K562 (cell line): ENCODE results near the gene GALNS. TPM values are rescaled to one million over a fixed set of nuclear protein-coding genes. Genes with fewer than 3 reads are reported as not detected.

ENCODE experiments used
- CSDE1 ChIP-seq, 2 experiments: fragments of 450-650 bp; IDR thresholded peaks; 2 replicates each; pipeline ENCODE4 v1.6.1; 2016; ENCODE audit warnings: mild to moderate bottlenecking in 1 of 2
- ELK3 ChIP-seq: fragments of 450-650 bp; formaldehyde crosslinking; IDR thresholded peaks from 2 replicates; pipeline ENCODE4 v1.4.0; 2020; ENCODE audit warnings: mild to moderate bottlenecking
- EP300 ChIP-seq: IDR thresholded peaks from 2 replicates; pipeline ENCODE4 v1.6.1; 2012; ENCODE audit warnings: low read length, improper control_type of control experiment
- HMBOX1 ChIP-seq: sonication (generic); IDR thresholded peaks from 2 replicates; pipeline ENCODE4 v1.6.1; 2016
- KAT8 ChIP-seq: fragments of 450-650 bp; IDR thresholded peaks from 2 replicates; pipeline ENCODE4 v1.6.1; 2016; ENCODE audit warnings: low read depth, mild to moderate bottlenecking
- NFATC3 ChIP-seq: fragments of 450-650 bp; IDR thresholded peaks from 2 replicates; pipeline ENCODE4 v1.6.1; 2017; ENCODE audit warnings: mild to moderate bottlenecking
- NFIC ChIP-seq: fragments of 450-650 bp; IDR thresholded peaks from 2 replicates; pipeline ENCODE4 v1.6.1; 2017; ENCODE audit warnings: mild to moderate bottlenecking, inconsistent platforms
- PHF20 ChIP-seq: fragments of 450-650 bp; IDR thresholded peaks from 2 replicates; pipeline ENCODE4 v1.6.1; 2018; ENCODE audit not compliant: partially characterized antibody
- POLR2AphosphoS5 ChIP-seq: IDR thresholded peaks from 2 replicates; pipeline ENCODE4 v1.6.1; 2011; ENCODE audit warnings: mild to moderate bottlenecking, low read depth, low read length, moderate library complexity; ENCODE audit not compliant: control insufficient read depth, insufficient read depth
- POU5F1 ChIP-seq: fragments of 150-350 bp; IDR thresholded peaks from 2 replicates; pipeline ENCODE4 v1.6.1; 2014; ENCODE audit warnings: borderline replicate concordance, low read length, low read depth, mild to moderate bottlenecking; ENCODE audit not compliant: partially characterized antibody
- SMARCB1 ChIP-seq: IDR thresholded peaks from 2 replicates; pipeline ENCODE4 v1.6.1; 2011; ENCODE audit warnings: improper control_type of control experiment, low read depth; ENCODE audit not compliant: insufficient read length
- SPI1 ChIP-seq: IDR thresholded peaks from 2 replicates; pipeline ENCODE4 v1.6.1; 2011; ENCODE audit warnings: low read depth, low read length, control low read depth, borderline replicate concordance
- SREBF2 ChIP-seq: sonication (generic); formaldehyde crosslinking; IDR thresholded peaks from 2 replicates; pipeline ENCODE4 v1.4.0; 2020; ENCODE audit warnings: mild to moderate bottlenecking, missing genetic modification reagents
- STAT5A ChIP-seq: IDR thresholded peaks from 2 replicates; pipeline ENCODE4 v1.6.1; 2012; ENCODE audit warnings: low read length, inconsistent platforms, borderline replicate concordance
- TCF15 ChIP-seq: fragments of 250-450 bp; sonication (Bioruptor Pico); IDR thresholded peaks from 2 replicates; pipeline ENCODE4 v1.8.0; 2022; ENCODE audit warnings: moderate library complexity, mild to moderate bottlenecking, inconsistent platforms
- TCF3 ChIP-seq: sonication (generic); formaldehyde crosslinking; IDR thresholded peaks from 2 replicates; pipeline ENCODE4 v1.4.0; 2020; ENCODE audit warnings: mild to moderate bottlenecking, missing genetic modification reagents
- THAP12 ChIP-seq: fragments of 250-450 bp; sonication (Bioruptor Pico); IDR thresholded peaks from 2 replicates; pipeline ENCODE4 v1.9.0; 2021; ENCODE audit warnings: mild to moderate bottlenecking, inconsistent platforms
- ZNF175 ChIP-seq: fragments of 200-800 bp; sonication (Bioruptor generic); IDR thresholded peaks from 2 replicates; pipeline ENCODE4 v1.6.1; 2016; ENCODE audit warnings: low read depth, mild to moderate bottlenecking, missing genetic modification characterization, missing compliant biosample characterization
- ZNF232 ChIP-seq: sonication (generic); formaldehyde crosslinking; IDR thresholded peaks from 2 replicates; pipeline ENCODE4 v1.8.0; 2022; ENCODE audit warnings: mild to moderate bottlenecking, missing genetic modification reagents
- ZNF584 ChIP-seq: fragments of 200-800 bp; sonication (Bioruptor generic); IDR thresholded peaks from 2 replicates; pipeline ENCODE4 v1.6.1; 2016; ENCODE audit warnings: low read depth, mild to moderate bottlenecking, missing genetic modification characterization, missing compliant biosample characterization
- ZNF778 ChIP-seq: fragments of 450-650 bp; formaldehyde crosslinking; IDR thresholded peaks from 2 replicates; pipeline ENCODE4 v1.4.0; 2020; ENCODE audit warnings: mild to moderate bottlenecking, moderate library complexity
- polyA plus RNA-seq, 8 experiments: library from polyadenylated mRNA; depleted of rRNA in 4 of 8; stranded (reverse) in 5 of 8; unstranded in 3 of 8; fragments of >200 nt; fragmentation: Nextera tagmentation in 2 of 8; fragmentation: Illumina TruSeq in 1 of 8; extraction: Ambion mirVana in 2 of 8; extraction: Trizol in 1 of 8; gene quantifications; 2 replicates each; pipeline versions ENCODE4 v1.2.1 to v1.2.3, GENCODE V29; 2011 to 2014; ENCODE audit warnings: inconsistent platforms in 1 of 8, missing spikeins in 1 of 8
- total RNA-seq, 7 experiments: library from RNA; depleted of rRNA in 6 of 7; stranded (reverse); fragments of >200 nt in 6 of 7; fragmentation: Illumina TruSeq in 2 of 7; extraction: Trizol in 2 of 7; gene quantifications; 2 replicates each; pipeline versions ENCODE4 v1.2.1 to v1.2.3, GENCODE V29; 2011 to 2021; ENCODE audit warnings: low replicate concordance in 1 of 7
- TF ChIP-seq, protein P1 (sequence below): fragments of 450-650 bp; formaldehyde crosslinking; IDR thresholded peaks from 2 replicates; pipeline ENCODE4 v1.4.0; 2022; ENCODE audit warnings: mild to moderate bottlenecking, moderate library complexity

GALNS gene
- total and polyA plus RNA-seq, 9 of the 15 experiments (the other 6 are each of a cell fraction or from before 2014, with no cell fraction given) = 0.38 to 13.2 (median 4.3) TPM

DNA sequence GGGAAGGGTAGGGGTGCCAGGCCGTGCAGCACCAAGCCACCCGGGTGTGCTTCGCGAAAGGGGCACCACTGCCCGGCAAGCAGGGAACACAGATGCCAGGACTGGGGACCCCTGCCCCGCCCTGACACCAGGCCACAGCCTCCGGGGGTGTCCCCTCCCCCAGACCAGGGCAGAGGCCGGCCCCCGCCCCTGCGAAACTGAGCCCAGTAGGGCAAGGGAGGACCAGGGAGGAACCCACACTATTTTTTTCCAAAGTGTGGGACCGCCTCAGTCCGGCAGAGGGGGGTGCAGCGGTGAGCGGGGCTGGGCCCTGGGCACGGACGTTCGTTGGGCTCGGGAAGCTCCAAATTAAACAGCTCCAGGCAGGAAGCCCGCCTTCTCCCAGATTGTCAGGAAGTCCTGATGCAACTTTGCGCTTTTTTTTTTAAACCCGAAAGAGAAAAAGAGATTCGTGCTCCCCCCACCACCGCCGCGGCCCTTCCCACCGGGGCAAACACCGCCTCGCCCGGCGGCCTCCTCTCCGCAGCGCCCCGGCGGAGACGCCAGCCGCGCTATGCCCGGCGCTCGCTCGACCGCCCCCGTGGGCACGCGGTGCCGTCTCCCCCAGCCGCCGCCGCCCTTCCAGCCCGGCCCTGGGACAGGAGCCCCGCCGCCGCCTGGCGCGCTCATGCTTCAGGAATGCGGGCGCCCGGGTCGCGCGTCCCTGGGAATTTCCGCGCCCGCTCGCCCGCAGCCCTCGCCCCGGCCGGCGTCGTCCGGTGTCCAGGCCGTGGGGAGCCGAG, 72.5 kb downstream of the GALNS start (continued):
- TF ChIP-seq SREBF2 (no peak), ZNF175 (CRISPR knock-in tag) (no peak), KAT8 (no peak), ELK3 (CRISPR knock-in tag) (no peak), NFATC3 (no peak), STAT5A (no peak), PHF20 (no peak), TCF15 (CRISPR knock-in tag) (no peak), ZNF778 (no peak), THAP12 (CRISPR knock-in tag) (no peak), POLR2AphosphoS5 (no peak), HMBOX1 (no peak), SPI1 (0 out of 2 replicates have a peak, but pooled peaks have one; percentile 35), EP300 (no peak), POU5F1 (no peak), ZNF232 (CRISPR knock-in tag) (peak; percentile 73; the same call in 1 of the 2 replicates), CSDE1 (IDR thresholded peaks at IDR 0.05) (no peak), TCF3 (CRISPR knock-in tag) (no peak), SMARCB1 (no peak), ZNF584 (no peak), NFIC (no peak)
- TF ChIP-seq, protein P1, sequence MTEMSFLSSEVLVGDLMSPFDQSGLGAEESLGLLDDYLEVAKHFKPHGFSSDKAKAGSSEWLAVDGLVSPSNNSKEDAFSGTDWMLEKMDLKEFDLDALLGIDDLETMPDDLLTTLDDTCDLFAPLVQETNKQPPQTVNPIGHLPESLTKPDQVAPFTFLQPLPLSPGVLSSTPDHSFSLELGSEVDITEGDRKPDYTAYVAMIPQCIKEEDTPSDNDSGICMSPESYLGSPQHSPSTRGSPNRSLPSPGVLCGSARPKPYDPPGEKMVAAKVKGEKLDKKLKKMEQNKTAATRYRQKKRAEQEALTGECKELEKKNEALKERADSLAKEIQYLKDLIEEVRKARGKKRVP (CRISPR knock-in tag) = 0 out of 2 replicates have a peak, but pooled peaks have one; percentile 3
